CD4-positive, alpha-beta T cell (primary cell): Measurements from ENCODE around the gene PFN4. TPM values are rescaled to one million over a fixed set of nuclear protein-coding genes. Genes with fewer than 3 reads are reported as not detected.

Experiments used
- ATAC-seq: fragments of 200-7000 bp; cut with Tn5 transposase; one replicate; pipeline ENCODE4 v1.10.0; 2022; ENCODE audit warnings: mild to moderate bottlenecking; ENCODE audit not compliant: poor library complexity
- CTCF ChIA-PET: fragments of 350-600 bp; sonication (Branson Sonifier 250); formaldehyde crosslinking; loops from one replicate; lab custom pipeline; 2021; ENCODE audit warnings: antibody characterized with exemption, inconsistent platforms; lab: Charles Lee
- POLR2A ChIA-PET: fragments of 350-600 bp; sonication (Branson Sonifier 250); formaldehyde crosslinking; loops from one replicate; lab custom pipeline; 2021; ENCODE audit warnings: antibody characterized with exemption, inconsistent platforms; lab: Charles Lee
- DNase-seq, 14 experiments: peaks; one replicate each; pipeline ENCODE4 v3.0.0-alpha.2; 2013 to 2020; ENCODE audit warnings: mixed read lengths in 2 of 14
- H3K27ac ChIP-seq, 2 donors: one replicate each; pipeline versions ENCODE4 v1.5.1 to v1.7.0; 2013; ENCODE audit warnings: low read length in 2 of 2, low read depth in 1 of 2, mild to moderate bottlenecking in 1 of 2
- H3K27me3 ChIP-seq, 2 experiments: 1 replicate in 1 of 2; 2 replicates in 1 of 2; pipeline versions ENCODE4 v1.6.1 to v1.7.0; 2013; ENCODE audit warnings: low read length in 2 of 2, control low read depth in 1 of 2, mild to moderate bottlenecking in 1 of 2, moderate library complexity in 1 of 2; ENCODE audit not compliant: insufficient read depth in 2 of 2, control insufficient read depth in 1 of 2
- H3K36me3 ChIP-seq: one replicate; pipeline ENCODE4 v1.6.1; 2013; ENCODE audit warnings: low read length, control low read depth; ENCODE audit not compliant: insufficient read depth
- H3K4me1 ChIP-seq: one replicate; pipeline ENCODE4 v1.6.1; 2013; ENCODE audit warnings: low read length, control low read depth; ENCODE audit not compliant: insufficient read depth
- H3K4me3 ChIP-seq: one replicate; pipeline ENCODE4 v1.5.1; 2013; ENCODE audit warnings: mild to moderate bottlenecking, low read length, moderate library complexity
- H3K9me3 ChIP-seq, 2 experiments: 1 replicate in 1 of 2; 2 replicates in 1 of 2; pipeline versions ENCODE4 v1.6.1 to v1.7.0; 2013; ENCODE audit warnings: low read length in 2 of 2, mild to moderate bottlenecking in 2 of 2, control low read depth in 1 of 2, moderate library complexity in 1 of 2; ENCODE audit not compliant: control insufficient read depth in 1 of 2, insufficient read depth in 1 of 2
- H3K27ac Mint-ChIP-seq: one replicate; pipeline ENCODE4 v1.8.0; 2020; ENCODE audit warnings: mixed read lengths
- H3K27me3 Mint-ChIP-seq: one replicate; pipeline ENCODE4 v1.8.0; 2021; ENCODE audit warnings: mixed read lengths
- H3K36me3 Mint-ChIP-seq: one replicate; pipeline ENCODE4 v1.8.0; 2021; ENCODE audit warnings: low read depth, mixed read lengths
- H3K4me1 Mint-ChIP-seq: one replicate; pipeline ENCODE4 v1.8.0; 2021; ENCODE audit warnings: low read depth, mixed read lengths
- H3K4me3 Mint-ChIP-seq: one replicate; pipeline ENCODE4 v1.8.0; 2020; ENCODE audit warnings: mild to moderate bottlenecking, mixed read lengths
- H3K9me3 Mint-ChIP-seq: one replicate; pipeline ENCODE4 v1.8.0; 2020; ENCODE audit warnings: mixed read lengths
- CTCF ChIP-seq: fragments of 200-600 bp; IDR thresholded peaks from one replicate; pipeline ENCODE4 v1.8.0; 2022; ENCODE audit warnings: antibody characterized with exemption, mild to moderate bottlenecking
- intact Hi-C, 2 experiments: fragments of 100-400 bp; cut with DNase I in 1 of 2; cut with micrococcal nuclease in 1 of 2; formaldehyde crosslinking; loops; one replicate each; pipeline versions ENCODE4 v1.15.1 to v1.9.0; 2023 to 2025; cut with DNase I, micrococcal nuclease
- total RNA-seq, 174 experiments: library from RNA in 2 of 174; stranded (reverse) in 2 of 174; gene quantifications; one replicate each; pipeline ENCODE4 v1.2.3 and lab custom pipeline; 2021 to 2026

Gene PFN4
- total RNA-seq, 2 experiments from 2014 or later = not detected

GRCh38 chr2:24163601-24164000, 40.5 kb upstream of the PFN4 start:
- H3K4me3 ChIP-seq = no peak overlapping the region
- H3K27ac ChIP-seq = no peak overlapping the region
- H3K36me3 ChIP-seq = no peaks in the 10 kb centered on the region
- Mint-ChIP-seq H3K4me3 (no peak overlapping the region), H3K27me3 (no peaks in the 10 kb centered on the region), H3K9me3 (no peaks in the 10 kb centered on the region), H3K4me1 (no peaks in the 10 kb centered on the region), H3K36me3 (peaks cover 14% of the 10 kb centered on the region), H3K27ac (no peak overlapping the region)
- DNase-seq (no peak), ATAC-seq (no peak)
- no peak for TF ChIP-seq CTCF
- no peaks in the 10 kb centered on the region for H3K9me3 ChIP-seq
- H3K4me1 ChIP-seq = no peaks in the 10 kb centered on the region
- intact Hi-C loops = no loop called here
- POLR2A ChIA-PET = no interaction called here
- H3K27me3 ChIP-seq = no peaks in the 10 kb centered on the region
- CTCF ChIA-PET = interaction anchor here (1.1 kb wide), 1 partner anchor 339 kb away, joined by 4 read pairs; no protein-coding TSS in a partner anchor

- Histone ChIP-seq H3K9me3 (no peaks in the 10 kb centered on the region), H3K27ac (no peak overlapping the region), H3K4me1 (no peaks in the 10 kb centered on the region), H3K36me3 (no peaks in the 10 kb centered on the region), H3K27me3 (no peaks in the 10 kb centered on the region), H3K4me3 (no peak overlapping the region)
- intact Hi-C loops = no loop called here
- CTCF ChIA-PET = no interaction called here
- DNase-seq (no peak), ATAC-seq (no peak)
- POLR2A ChIA-PET = no interaction called here
- H3K4me3 Mint-ChIP-seq = no peak overlapping the region
- no peak for TF ChIP-seq CTCF
- peaks cover 13% of the 10 kb centered on the region for H3K36me3 Mint-ChIP-seq
- H3K9me3 Mint-ChIP-seq = no peaks in the 10 kb centered on the region
- H3K4me1 Mint-ChIP-seq = no peaks in the 10 kb centered on the region
- H3K27ac Mint-ChIP-seq = no peak overlapping the region
- no peaks in the 10 kb centered on the region for H3K27me3 Mint-ChIP-seq
These were observed 40.1 kb upstream of the PFN4 start for GRCh38 chr2:24163186-24163585.

- POLR2A ChIA-PET = no interaction called here
- H3K4me3 ChIP-seq = no peak overlapping the region
- intact Hi-C loops = no loop called here
These were observed 39.4 kb upstream of the PFN4 start for GRCh38 chr2:24162494-24162893.

More at GRCh38 chr2:24162494-24162893, 39.4 kb upstream of the PFN4 start:
- no peaks in the 10 kb centered on the region for H3K4me1 ChIP-seq
- TF ChIP-seq CTCF = no peak
- H3K36me3 ChIP-seq = no peaks in the 10 kb centered on the region
- H3K9me3 ChIP-seq = no peaks in the 10 kb centered on the region
- Mint-ChIP-seq H3K27ac (no peak overlapping the region), H3K36me3 (peaks cover 12% of the 10 kb centered on the region), H3K4me1 (no peaks in the 10 kb centered on the region), H3K4me3 (no peak overlapping the region), H3K9me3 (no peaks in the 10 kb centered on the region), H3K27me3 (no peaks in the 10 kb centered on the region)
- CTCF ChIA-PET = no interaction called here
- DNase-seq (no peak), ATAC-seq (no peak)
- no peak overlapping the region for H3K27ac ChIP-seq
- no peaks in the 10 kb centered on the region for H3K27me3 ChIP-seq
